Upper lobe of right lung (tissue), 1 donor: Measurements from ENCODE around the gene WNT9B. TPM values are rescaled to one million over a fixed set of nuclear protein-coding genes. Genes with fewer than 3 reads are reported as not detected.

Experiments
- ATAC-seq: fragments of 200-7000 bp; cut with Tn5 transposase; one replicate; pipeline ENCODE4 v1.9.1; 2020; ENCODE audit warnings: mild to moderate bottlenecking, moderate library complexity
- DNase-seq: peaks from one replicate; pipeline ENCODE4 v3.0.0-alpha.2; 2020
- H3K27ac ChIP-seq: fragments of 200-600 bp; one replicate; pipeline ENCODE4 v1.8.0; 2022
- H3K27me3 ChIP-seq: fragments of 200-600 bp; one replicate; pipeline ENCODE4 v1.8.0; 2022; ENCODE audit warnings: mild to moderate bottlenecking
- H3K36me3 ChIP-seq: fragments of 200-600 bp; one replicate; pipeline ENCODE4 v1.8.0; 2022
- H3K4me1 ChIP-seq: fragments of 200-600 bp; one replicate; pipeline ENCODE4 v1.8.0; 2022
- H3K4me3 ChIP-seq: fragments of 200-600 bp; one replicate; pipeline ENCODE4 v1.8.0; 2022; ENCODE audit warnings: mild to moderate bottlenecking
- H3K9me3 ChIP-seq: fragments of 200-600 bp; one replicate; pipeline ENCODE4 v1.8.0; 2022
- intact Hi-C: fragments of 100-400 bp; cut with DNase I; formaldehyde crosslinking; loops from one replicate; pipeline ENCODE4 v1.11.0; 2022
- total RNA-seq: library from RNA; stranded (reverse); fragmentation: NEBNext Ultra II Directional; extraction: Animal tissue kit (Norgen Biotek cat#: 25700); gene quantifications from one replicate; pipeline ENCODE4 v1.2.1, GENCODE V29; 2021
- TF ChIP-seq, protein P1 (sequence below): fragments of 200-600 bp; IDR thresholded peaks from one replicate; pipeline ENCODE4 v1.8.0; 2022; ENCODE audit warnings: antibody characterized with exemption
- donor health status: DM: no; HTN: yes; CAD: no; lungs with severe emphysema.

WNT9B gene
- total RNA-seq, 1 donor from 2014 or later, result 2.0 TPM

DNA sequence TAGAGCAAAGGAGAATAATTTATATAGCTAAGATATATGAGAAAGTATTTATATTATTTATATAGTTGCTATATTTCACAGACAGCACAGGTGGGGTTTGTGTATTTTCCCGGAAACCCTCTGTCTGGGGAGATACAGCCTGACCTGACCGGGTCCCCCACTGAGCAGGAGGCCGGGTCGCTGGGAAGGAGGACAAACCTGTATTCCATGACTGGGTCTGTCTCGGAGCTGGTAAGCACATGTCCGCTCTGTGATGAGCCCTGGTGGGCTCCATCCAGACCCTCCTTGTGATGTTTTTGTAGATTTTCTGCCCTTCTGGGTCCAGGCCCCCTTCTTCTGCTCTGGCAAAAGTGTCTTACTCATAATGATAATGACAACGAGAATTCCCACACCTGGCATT, 27.7 kb downstream of the WNT9B start:
- ATAC-seq (no peak), DNase-seq (no peak)
- peaks cover 13% of the 10 kb centered on the region for H3K4me1 ChIP-seq
- no peaks in the 10 kb centered on the region for H3K36me3 ChIP-seq
- H3K27me3 ChIP-seq, result no peaks in the 10 kb centered on the region
- H3K9me3 ChIP-seq, result no peaks in the 10 kb centered on the region
- no peak overlapping the region for H3K4me3 ChIP-seq
- intact Hi-C loops, result no loop called here
- TF ChIP-seq, protein P1, sequence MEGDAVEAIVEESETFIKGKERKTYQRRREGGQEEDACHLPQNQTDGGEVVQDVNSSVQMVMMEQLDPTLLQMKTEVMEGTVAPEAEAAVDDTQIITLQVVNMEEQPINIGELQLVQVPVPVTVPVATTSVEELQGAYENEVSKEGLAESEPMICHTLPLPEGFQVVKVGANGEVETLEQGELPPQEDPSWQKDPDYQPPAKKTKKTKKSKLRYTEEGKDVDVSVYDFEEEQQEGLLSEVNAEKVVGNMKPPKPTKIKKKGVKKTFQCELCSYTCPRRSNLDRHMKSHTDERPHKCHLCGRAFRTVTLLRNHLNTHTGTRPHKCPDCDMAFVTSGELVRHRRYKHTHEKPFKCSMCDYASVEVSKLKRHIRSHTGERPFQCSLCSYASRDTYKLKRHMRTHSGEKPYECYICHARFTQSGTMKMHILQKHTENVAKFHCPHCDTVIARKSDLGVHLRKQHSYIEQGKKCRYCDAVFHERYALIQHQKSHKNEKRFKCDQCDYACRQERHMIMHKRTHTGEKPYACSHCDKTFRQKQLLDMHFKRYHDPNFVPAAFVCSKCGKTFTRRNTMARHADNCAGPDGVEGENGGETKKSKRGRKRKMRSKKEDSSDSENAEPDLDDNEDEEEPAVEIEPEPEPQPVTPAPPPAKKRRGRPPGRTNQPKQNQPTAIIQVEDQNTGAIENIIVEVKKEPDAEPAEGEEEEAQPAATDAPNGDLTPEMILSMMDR, result no peak
- H3K27ac ChIP-seq, result peak overlapping the region; percentile 44

DNA sequence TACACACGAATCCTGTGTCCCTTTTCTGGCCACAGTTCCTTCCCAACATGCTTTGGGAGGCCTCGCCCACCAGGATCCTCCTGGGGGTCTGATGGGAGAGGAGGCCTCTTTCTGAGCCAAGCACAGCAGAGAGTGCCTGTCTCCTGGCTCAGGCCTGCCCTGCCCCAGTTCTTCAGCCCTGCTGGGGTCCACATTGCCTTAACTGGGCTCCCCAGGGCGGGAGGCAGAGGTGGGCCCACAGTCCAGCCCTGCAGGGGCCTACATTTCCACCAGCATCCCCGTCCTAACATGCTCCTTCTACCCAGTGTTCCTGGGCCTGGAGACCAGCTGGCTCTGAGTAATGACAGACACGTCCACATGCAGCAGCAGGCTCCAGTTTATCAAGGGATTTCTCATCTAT, 29.6 kb downstream of the WNT9B start:
- Histone ChIP-seq H3K9me3 (no peaks in the 10 kb centered on the region), H3K27ac (no peak overlapping the region), H3K36me3 (no peaks in the 10 kb centered on the region), H3K27me3 (no peaks in the 10 kb centered on the region), H3K4me1 (peaks cover 13% of the 10 kb centered on the region), H3K4me3 (no peak overlapping the region)
- intact Hi-C loops, result no loop called here
- ATAC-seq (no peak), DNase-seq (no peak)
- TF ChIP-seq, protein P1, result no peak

DNA sequence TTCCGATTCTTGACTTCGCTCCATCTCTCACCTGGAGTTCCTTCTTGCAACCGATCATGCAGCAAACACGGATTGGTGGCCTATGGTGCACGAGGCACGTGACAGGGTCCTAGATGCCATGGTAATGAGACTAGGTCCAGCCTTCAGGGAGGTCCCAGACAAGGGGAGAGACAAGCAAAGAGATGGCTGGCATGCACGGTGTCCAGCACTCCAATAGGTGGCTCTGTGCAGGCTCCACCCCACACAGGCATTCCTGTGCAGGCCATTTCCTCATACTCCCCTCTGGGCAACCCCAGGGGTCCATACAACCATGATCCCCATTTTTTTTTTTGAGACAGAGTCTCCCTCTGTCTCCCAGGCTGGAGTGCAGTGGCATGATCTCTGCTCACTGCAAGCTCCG, 31.3 kb downstream of the WNT9B start:
- Histone ChIP-seq H3K27ac (no peak overlapping the region), H3K4me3 (no peak overlapping the region), H3K27me3 (no peaks in the 10 kb centered on the region), H3K9me3 (no peaks in the 10 kb centered on the region), H3K4me1 (peaks cover 11% of the 10 kb centered on the region), H3K36me3 (no peaks in the 10 kb centered on the region)
- intact Hi-C loops, result no loop called here
- no peak for ATAC-seq
- no peak for DNase-seq
- TF ChIP-seq, protein P1, result no peak

DNA sequence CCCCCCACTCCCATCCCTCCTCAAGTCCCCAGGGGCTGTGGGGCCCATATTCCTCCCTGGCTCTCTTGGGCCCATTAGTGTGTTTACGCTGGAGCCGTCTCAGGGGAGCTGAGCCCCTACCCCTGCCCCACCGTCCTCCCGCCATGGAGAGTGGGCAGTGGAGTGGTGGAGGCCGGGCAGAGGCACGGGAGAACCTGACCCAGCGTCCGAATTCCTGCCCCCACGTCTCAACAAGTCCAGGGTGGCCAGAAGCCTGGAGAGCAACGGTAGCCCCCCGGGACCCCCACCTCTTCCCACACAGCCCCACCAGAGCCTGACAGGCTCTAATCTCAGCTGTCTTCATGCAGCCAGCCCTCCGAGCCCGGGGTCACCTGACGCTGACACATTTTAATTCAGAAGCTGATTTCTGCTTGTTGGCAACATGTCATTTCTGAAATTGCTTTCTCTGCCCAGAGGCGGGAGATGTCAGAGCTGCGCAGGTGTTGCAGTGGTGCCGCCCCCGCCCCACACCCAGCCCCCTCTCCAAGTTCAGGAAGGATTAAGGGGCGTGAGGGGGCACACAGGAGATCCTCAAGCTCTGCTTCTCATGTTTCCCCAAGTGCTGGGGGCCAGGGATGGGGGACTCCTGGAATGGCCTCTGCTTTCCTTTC, 32.6 kb downstream of the WNT9B start:
- no peaks in the 10 kb centered on the region for H3K36me3 ChIP-seq
- intact Hi-C loops, result no loop called here
- no peak for DNase-seq

DNA sequence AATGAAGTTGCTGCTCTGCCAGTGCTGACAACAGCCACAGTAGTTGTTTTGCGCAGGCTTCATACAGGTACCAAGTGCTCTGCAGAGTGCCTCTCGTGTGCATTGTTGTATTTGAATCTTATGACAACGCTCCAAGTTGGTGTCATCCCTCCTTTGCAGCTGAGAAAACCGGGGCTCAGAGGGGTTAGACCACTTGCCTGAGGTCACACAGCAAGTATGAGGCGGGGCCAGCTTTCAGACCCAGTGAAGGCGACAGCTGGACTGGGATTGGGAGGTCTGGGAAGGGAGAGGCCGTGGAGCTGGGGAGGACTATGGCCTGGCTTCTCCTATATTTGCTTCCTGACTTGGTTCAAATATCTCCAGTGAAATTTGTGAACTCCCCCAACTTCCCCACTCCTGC, 33.2 kb downstream of the WNT9B start:
- ATAC-seq (no peak), DNase-seq (no peak)
- Histone ChIP-seq H3K4me3 (no peak overlapping the region), H3K9me3 (no peaks in the 10 kb centered on the region), H3K36me3 (no peaks in the 10 kb centered on the region), H3K27me3 (no peaks in the 10 kb centered on the region), H3K27ac (no peak overlapping the region), H3K4me1 (no peaks in the 10 kb centered on the region)
- intact Hi-C loops, result no loop called here
- TF ChIP-seq, protein P1, result no peak

More for the DNA sequence above, 32.6 kb downstream of the WNT9B start:
- TF ChIP-seq, protein P1, result no peak
- H3K4me3 ChIP-seq, result no peak overlapping the region
- H3K27ac ChIP-seq, result no peak overlapping the region
- ATAC-seq, result no peak
- no peaks in the 10 kb centered on the region for H3K9me3 ChIP-seq
- no peaks in the 10 kb centered on the region for H3K27me3 ChIP-seq
- no peaks in the 10 kb centered on the region for H3K4me1 ChIP-seq
